GM03348 (cell line): Measurements from ENCODE around the gene CMIP.

Experiments used
- DNase-seq: peaks from one replicate; pipeline ENCODE4 v3.0.0; 2012; ENCODE audit warnings: low spot score

The CMIP gene

DNA sequence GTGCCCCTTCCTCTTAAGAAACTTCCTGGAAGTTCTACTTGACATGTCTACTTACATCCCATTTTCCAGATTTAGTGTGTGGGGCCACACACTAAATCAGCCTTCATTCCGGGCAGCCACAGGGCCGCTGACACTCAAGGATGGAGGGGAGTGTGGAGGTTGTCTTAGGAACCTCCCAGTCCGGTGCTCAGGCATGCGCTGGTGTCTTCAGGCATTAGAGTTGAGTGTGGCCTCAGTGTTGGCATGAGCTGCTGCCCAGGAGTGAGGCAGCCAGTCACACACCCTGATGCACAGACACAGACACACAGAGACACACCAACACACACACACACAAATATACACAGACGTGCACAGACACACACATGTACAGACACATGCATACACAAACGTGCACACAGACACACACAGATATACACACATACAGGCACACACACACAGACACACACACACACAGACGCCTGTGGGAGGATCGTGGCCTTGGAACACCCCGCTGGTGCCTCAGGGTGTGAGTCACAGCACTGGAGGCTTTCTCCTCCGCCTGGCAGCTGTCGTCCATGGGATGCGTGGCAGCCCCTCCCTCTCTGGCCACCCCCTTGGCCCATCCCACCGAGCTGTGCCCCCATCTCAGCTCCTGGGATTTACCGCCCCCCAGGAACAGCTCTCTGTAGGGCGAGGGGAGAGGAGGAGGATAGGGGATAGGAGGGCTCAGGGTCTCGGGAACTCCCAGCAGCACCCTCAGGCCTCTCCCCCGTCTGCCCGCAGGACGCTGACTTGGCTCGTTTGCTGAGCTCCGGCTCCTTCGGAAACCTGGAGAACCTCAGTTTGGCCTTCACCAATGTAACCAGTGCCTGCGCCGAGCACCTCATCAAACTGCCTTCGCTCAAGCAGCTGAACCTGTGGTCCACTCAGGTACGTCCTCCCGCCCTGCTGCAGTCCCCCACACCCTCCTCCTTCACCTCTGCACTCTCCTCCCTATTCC, 258.9 kb downstream of the CMIP start:
- DNase-seq = peak; percentile 94

DNA sequence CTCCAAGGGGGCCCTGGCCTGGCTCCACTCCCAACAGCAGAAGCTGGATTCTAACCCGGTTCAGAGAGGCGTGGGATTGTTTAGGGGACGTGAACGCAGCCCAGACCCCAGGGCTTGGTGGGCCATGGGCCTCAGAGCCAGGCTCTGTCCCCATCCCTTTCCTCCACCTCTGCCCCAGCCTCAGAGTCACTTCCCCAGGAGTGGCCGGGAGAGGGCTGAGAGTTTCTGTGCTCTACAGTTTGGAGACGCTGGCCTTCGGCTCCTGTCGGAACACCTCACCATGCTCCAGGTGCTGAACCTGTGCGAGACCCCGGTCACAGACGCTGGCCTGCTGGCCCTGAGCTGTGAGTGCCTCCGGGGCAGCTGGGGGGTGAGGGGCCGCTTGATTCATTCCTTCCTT, 260.7 kb downstream of the CMIP start:
- no peak for DNase-seq

DNA sequence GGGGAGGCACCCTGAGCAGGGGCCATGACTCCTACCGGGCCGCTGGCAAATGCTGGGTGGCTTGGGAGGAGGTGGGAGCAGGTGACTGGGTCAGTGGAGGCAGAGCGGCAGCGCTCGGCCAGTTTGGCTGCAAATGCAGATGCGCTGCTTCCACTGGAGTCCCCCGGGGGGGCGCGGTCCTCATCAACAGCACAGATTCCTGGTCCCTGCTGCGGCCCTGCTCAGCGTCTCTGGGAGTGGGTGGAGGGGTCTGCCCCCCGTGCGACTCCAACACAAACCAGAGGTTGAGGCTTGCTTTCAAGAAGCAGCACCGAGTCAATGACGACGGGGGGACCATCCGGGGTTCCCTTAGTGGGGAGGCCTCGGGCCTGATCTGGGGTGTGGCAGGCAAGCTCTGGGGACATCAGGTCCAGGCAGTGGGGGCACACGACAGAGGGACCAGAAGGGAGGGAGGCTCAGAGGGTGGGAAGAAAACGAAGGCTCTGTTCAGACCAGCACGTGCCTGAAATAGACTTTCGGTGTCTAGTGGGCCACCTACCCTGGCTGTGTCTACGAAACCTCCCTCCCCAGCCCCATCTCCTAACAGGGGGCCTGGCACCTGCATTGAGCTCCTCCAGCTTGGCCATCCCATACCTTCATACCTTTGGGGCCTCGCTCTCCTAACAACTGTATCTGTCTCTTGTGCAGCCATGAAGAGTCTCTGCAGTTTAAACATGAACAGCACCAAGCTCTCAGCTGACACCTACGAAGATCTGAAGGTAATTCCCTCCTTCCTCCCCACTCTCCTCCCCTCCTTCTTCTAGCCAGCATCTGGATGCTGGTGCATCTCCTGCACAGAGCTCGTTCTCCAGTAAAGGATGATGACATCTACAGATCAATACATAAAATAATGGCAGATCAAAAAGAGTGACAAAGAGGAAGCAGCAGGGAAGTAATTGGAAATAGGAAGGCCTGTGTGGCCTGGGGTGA, 262.0 kb downstream of the CMIP start:
- no peak for DNase-seq

DNA sequence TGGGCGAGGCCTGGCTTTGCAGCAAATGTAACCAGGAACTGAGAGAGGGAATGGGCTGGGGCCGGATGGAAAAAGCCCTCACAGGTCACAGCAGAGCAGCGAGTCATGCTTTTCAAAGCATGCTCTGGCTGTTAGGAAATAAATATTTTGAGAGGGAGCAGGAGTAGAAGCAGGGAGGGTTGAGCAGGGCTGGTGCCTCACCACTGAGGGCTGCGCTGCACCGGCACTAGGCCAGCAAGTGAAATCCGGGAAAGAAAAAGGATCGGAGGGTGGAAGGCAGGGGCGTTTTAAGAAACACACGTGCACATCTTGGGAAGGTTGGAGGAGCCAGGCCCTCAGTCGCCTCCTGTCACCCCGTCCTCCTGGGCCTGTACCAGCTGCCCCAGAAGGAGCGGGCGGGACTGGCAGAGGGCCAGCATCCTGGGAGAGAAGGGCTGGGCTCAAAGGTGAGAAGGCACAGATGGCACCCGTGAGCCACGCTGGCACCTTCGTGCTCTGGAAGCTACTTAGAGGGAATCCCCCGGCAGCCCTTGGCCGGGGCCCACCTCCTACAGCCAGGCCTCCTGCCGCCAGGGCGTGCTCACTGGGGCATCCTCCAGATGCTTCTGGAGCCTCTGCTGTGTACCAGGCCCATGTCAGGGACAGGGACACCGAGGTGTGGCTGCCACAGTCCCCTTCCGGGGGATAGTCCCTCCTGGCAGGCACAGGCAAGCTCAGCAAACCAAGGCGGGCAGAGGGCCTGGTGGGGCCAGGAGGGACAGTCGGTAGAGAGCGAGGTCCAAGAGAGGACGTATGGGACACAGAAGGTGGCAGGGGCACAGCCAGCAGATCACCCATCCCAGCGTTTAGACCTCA, 263.0 kb downstream of the CMIP start:
- DNase-seq = peak; percentile 80

DNA sequence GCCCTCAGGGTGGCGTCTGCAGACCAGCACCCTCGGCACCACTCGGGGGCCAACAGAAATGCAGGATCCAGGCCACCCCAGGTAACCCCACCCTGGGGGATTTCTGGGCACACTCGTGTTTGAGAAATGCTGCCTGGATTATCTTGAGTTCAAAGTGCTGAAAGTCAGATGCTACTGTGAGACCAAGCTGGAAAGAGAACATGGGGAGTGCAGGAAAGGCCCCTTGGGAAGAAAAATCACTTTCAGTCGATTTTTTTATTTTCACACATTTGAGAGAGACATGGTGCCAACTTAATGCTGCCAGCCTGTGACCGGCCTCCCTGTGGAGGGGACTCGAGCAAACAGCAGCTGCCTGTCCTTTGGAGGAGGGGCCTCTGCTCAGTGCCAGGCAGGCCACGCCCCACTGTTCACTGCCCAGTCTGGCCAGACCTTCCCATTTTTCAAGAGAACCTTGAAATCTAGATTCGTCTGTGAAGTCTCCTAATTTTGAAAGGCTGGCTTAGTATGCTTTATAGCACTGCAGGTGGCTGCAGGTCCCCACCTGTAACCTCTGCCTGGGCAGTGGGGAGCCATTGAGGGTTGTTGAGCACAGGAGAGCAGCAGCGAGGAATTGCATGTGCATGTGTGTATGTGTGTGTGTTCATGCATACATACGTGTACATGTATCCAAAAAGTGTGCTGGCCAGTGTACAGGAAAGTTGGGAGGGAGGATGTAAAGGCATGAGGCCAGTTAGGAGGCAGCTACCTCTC, 263.8 kb downstream of the CMIP start:
- DNase-seq = no peak

DNA sequence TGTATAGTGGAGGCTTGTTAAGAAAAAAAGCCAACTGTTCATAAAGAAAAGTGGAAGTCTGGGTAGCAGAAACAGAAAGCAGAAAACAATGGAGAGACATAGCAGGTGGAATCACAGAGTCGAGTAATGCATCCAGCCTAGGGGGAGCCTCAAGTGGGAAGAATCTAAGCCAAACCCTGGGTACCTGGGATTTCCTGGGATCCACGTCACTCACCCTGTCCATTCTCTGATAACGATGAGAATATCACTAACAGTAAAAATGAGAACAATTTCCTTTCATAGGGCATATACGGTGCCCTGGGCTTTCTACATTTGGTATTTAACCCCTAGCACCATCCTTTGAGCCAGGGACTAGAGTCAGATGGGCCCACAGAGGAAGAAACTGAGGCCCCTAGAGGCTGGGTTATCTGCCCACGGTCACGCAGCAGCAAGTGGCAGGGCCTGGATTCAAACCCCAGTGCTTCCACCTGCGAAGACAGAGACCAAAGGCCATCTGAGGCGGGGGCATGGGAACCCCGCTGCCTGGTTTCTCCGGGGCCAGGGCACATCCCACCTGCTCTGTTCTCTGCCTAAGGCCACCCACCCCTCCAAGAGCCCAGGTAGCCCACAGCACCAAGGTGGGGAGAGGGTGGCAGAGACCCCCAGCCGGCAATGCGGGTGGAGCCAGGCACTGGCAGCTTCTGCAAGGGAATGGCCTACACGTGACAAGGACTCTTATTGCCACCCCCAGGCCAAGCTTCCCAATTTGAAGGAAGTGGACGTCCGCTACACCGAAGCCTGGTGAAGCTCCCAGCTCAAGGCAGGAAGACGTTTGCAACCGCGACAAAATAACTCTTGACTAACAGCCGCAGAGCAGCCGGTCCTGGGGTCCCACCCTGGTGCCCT, 264.6 kb downstream of the CMIP start:
- DNase-seq = no peak

DNA sequence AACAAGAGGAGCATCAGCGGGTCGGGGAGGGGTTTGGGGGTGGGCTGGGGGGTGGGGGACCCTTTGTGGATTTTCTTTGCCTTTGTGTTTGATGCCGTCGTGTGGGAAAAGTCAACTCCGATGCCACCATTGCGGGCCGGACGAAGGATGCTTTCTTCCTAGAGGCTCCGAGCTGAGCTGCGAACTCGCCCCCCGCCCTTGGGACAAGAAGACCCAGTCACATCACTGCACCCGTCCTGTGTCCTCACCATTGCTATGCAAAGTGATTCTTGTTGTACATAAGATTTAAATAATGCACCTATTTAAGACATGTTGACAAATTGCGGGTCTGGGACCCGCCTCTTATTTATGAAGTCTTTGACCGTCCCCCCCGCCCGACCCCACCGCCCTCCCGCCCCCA, 265.4 kb downstream of the CMIP start:
- no peak for DNase-seq

DNA sequence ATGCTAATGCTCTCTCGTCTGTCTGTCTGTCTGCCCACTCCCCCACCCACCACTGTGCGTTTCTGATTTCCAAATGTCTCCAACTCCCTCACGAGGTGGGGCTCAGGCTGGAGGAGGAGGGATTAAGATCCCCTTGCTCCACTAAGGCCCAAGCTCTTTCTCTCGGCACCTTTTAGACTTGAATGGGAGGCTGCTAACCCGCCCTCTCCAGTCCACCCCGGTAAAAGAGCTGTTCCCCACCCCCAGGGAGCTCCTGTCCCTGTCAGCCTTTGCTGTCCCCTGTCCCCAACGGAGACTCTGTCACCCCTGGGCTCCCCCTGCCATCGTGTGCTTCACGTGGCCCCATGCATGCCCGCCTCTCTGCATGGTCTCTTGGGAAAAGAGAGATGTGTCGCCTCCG, 266.0 kb downstream of the CMIP start:
- no peak for DNase-seq

DNA sequence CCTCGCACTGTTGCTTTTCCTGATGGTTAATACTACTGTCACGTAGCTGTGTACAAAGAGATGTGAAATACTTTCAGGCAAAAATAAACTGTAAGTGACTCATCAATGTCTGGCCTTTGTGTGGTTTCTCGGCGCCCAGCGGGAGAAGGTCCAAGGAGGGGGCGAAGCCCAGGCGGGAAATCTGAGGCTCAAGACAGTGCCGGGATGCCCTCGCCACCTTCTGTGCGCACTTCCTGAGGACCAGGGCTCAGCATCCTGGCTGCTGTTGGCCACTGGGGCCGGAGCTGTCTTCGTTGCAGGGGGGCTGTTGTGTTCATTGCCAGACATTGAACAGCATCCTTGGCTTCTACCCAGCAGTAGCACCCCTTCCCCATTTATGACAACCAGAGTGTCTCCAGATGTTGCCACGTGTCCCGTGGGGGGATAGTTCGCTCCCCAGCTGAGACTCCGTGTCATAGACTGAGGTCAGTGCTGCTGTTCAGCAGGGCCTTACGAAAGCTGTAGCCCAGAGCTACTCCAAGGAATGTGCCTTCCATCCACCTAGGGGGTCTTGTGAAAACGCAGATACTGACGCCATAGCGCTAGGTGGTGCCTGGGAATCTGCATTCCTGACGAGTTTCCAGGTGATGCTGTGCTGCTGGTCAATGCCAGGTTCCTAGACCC, 267.2 kb downstream of the CMIP start:
- peak; percentile 91 for DNase-seq

DNA sequence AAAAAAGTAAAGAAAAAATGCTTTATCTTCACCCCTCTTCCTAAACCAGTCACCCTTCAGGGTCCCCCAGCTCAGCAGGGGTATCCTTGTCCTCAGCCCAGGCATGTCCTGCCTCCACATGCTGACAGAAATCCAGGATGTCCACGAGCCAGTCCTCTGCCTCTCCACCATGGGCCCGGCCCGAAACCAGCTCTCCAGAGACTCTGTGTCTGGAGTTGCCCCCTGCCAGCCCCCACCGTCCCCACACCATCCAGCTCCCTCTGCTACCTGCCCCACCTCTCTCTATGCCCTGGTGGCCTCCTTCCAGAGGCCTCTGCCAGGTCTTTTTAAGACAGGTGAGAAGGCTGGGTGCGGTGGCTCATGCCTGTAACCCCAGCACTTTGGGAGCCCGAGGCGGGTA, 268.1 kb downstream of the CMIP start:
- DNase-seq = no peak

DNA sequence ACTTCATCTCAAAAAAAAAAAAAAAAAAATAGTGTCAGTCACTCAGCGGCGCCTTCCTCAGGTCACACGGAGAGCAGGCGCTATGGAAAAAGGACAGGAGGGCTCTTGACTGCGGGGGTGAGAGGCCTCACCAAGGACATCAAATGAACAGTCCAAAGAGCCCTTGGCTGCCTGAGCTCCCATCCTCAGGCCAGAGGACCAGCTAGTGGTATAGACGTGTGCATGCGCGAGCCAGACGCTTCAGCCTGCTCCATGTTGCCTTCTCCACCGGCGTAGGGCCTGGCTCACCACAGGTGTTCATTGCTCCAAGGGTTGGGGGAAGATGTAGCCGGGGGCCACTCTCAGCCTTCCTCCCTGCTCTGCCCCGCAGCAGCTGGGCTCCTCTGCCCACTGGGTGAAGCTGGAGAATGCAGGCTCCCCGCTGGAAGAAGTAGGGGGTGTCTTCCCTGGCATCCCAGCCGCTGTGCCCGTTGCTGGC, 268.7 kb downstream of the CMIP start:
- DNase-seq = no peak

DNA sequence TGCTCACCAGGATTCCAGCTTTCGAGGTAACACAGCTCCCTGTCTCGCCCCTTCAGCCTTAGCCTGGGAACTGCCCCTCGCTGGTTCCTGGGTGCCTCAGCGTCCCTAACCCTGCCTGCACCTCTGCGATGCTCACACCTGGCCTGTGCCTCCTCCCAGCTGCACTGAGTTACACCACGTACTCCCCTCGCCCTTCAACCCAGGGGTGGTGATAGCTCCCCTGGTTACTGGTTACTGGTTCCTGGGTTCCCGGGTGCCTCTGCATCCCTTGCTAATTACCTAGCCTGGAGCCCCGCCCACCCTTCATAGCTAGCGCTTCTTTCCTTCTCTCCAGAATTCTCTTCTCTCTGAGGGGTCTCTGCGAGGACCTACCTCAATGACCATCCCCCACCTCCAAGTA, 269.2 kb downstream of the CMIP start:
- no peak for DNase-seq

DNA sequence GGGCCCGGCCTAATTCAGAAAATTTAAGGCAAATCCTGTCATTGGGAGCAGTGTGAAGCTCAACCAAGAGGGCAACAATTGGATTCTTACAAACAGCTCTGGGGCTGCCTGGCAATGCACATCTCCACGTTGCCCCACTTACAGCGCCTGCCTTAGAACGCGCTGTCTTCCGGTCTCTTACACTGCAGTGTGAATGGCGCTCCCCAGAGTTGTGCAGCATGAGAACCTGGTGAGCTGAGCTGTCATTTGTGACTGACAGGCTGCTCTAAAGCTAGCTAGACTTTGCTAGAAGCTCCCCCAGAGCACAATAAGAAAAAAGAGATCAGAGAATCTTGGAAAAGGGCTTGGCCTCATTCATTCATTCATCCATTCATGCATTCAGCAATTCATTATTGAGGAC, 270.0 kb downstream of the CMIP start:
- no peak for DNase-seq

DNA sequence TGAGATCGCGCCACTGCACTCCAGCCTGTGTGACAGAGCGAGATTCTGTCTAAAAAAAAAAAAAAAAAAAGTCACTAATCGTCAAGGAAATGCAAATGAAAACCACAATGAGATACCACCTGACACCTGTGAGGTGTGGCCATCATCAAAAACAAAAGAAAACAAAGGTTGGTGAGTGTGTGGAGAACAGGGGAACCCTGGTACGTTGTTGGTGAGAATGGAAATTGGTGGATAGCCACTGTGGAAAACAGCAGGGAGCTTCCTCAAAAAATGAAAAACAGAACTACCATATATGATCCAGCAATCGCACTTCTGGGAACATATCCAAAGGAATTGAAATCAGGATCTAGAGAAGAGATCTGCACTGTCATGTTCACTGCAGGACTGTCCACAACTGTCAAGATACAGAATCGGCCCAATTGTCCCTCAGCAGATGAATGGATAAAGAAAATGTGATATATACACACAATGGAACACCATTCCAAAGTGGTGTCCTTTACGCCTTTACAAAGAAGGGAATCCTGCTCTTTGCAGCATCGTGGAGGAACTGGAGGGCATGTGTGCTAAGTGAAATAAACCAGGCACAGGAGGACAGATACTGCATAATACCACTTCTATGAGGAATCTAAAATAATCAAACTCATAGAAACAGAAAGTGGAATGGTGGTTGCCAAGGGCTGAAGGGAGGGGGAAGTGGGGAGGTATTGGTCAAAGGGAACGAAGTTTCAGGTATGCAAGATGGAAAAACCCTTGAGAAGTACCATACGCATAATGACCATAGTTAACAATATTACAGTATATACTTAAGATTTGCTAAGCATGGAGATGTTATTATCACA, 271.0 kb downstream of the CMIP start:
- DNase-seq = no peak

DNA sequence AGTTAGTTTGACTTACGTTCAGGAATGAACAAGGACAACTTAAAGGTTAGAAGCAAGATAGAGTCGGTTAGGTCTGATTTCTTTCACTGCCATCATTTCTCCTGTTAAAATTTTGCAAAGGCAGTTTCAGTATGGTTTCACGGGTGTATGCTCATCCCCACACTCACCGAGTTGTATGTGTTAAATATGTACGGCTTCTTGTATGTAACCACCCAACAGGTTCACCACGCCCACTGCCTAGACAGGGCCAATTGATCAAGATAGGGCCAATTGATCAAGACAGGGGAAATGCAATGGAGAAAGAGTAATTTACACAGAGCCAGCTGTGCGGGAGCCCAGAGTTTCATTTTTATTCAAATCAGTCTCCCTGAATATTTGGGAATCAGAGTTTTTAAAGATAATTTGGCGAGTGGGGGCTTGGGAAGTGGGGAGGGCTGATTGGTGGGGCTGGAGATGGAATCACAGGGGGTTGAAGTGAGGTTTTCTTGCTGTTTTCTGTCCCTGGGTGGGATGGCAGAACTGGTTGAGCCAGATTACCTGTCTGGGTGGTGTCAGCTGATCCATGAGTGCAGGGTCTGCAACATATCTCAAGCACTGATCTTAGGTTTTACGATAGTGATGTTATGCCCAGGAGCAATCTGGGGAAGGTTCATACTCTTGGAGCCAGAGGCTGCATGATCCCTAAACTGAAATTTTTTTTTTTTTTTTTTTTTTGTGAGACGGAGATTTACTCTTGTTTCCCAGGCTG, 272.0 kb downstream of the CMIP start:
- DNase-seq = no peak

DNA sequence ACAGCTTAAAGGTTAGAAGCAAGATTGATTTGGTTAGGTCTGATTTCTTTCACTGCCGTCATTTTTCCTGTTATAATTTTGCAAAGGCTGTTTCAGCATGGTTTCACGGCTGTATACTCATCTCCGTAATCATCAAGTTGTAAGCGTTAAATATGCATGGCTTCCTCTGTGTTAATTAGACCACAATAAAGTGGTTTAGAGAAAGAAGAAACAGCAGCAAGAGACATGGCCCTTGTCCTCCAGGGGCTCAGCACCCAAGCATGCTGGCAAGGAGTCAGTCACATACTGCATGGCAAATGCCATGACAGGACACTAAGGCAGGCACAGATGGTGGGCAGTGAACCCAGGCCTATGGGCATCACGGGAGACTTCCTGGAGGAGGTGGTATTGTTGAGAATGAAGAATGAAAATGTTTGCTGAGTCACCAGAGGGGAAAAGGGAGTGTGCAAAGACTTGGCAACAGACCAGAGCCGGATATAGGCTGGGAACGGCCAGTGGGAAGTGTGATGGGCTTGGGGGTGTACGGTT, 273.1 kb downstream of the CMIP start:
- no peak for DNase-seq

DNA sequence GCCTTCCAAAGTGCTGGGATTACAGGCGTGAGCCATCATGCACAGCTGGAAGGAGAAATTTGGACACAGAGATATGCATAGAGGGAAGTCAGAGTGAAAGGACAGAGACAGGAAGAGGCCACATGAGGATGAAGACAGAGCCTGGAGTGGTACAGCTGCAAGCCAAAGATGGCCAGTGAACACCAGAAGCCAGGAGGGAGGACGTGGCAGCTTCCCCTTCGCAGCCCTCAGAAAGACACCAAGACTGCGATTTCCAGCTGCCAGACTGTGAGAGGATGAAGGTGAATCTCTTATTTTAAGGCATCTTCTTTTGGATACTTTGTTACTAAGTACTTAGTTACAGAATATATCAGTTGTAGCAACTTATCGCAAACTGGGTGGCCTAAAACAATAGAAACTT, 274.0 kb downstream of the CMIP start:
- DNase-seq = no peak
